ENCODE data around the gene HOXA7. TPM values are rescaled to one million over a fixed set of nuclear protein-coding genes. Genes with fewer than 3 reads are reported as not detected.
A peak's percentile ranks its signal among the peaks of the same experiment; 100 is the strongest.

HOXA7 gene
- polyA plus RNA-seq, 3 donors = 24.8 to 27.6 (median 26.1) TPM

- DNase-seq (ENCODE audit: low read depth in 3 of 3, low spot score in 2 of 3) = no peak
Measured at GRCh38 chr7:27149842-27150567, 6.5 kb downstream of the HOXA7 start.

GRCh38 chr7:27148756-27149641, 7.5 kb downstream of the HOXA7 start:
- DNase-seq (ENCODE audit: low read depth in 3 of 3, low spot score in 2 of 3) = no peak

GRCh38 chr7:27148031-27148755, 8.3 kb downstream of the HOXA7 start:
- DNase-seq (ENCODE audit: low read depth in 3 of 3, low spot score in 2 of 3) = no peak

GRCh38 chr7:27147199-27148030, 9.1 kb downstream of the HOXA7 start, which contains the start of gene HOXA6:
HOXA6 (minus strand) TSS chr7:27147774; CDS start chr7:27147749, 25 bp downstream.
- no peak for DNase-seq (ENCODE audit: low read depth in 3 of 3, low spot score in 2 of 3)

GRCh38 chr7:27146491-27147198, 9.8 kb downstream of the HOXA7 start:
- no peak for DNase-seq (ENCODE audit: low read depth in 3 of 3, low spot score in 2 of 3)

- no peak for DNase-seq (ENCODE audit: low read depth in 3 of 3, low spot score in 2 of 3)
Measured at GRCh38 chr7:27145914-27146412, 10.5 kb downstream of the HOXA7 start.

GRCh38 chr7:27145165-27145913, 11.1 kb downstream of the HOXA7 start:
- no peak for DNase-seq (ENCODE audit: low read depth in 3 of 3, low spot score in 2 of 3)

GRCh38 chr7:27144781-27145164, 11.7 kb downstream of the HOXA7 start:
- no peak for DNase-seq (ENCODE audit: low read depth in 3 of 3, low spot score in 2 of 3)

- DNase-seq (ENCODE audit: low read depth in 3 of 3, low spot score in 2 of 3) = no peak
Measured at GRCh38 chr7:27143950-27144780, 12.3 kb downstream of the HOXA7 start.

- peak in 2 of 3 donors; percentile 87 to 90 for DNase-seq (ENCODE audit: low read depth in 3 of 3, low spot score in 2 of 3)
Measured at GRCh38 chr7:27143023-27143949, 13.2 kb downstream of the HOXA7 start, which contains the start of gene HOXA5. HOXA5 (minus strand) TSS chr7:27143681; CDS start chr7:27143607, 74 bp downstream.

GRCh38 chr7:27142580-27143022, 13.9 kb downstream of the HOXA7 start:
- no peak for DNase-seq (ENCODE audit: low read depth in 3 of 3, low spot score in 2 of 3)

- no peak for DNase-seq (ENCODE audit: low read depth in 3 of 3, low spot score in 2 of 3)
Measured at GRCh38 chr7:27141923-27142579, 14.4 kb downstream of the HOXA7 start.

- DNase-seq (ENCODE audit: low read depth in 3 of 3, low spot score in 2 of 3) = no peak
Measured at GRCh38 chr7:27141137-27141922, 15.1 kb downstream of the HOXA7 start.

GRCh38 chr7:27140126-27140857, 16.2 kb downstream of the HOXA7 start:
- no peak for DNase-seq (ENCODE audit: low read depth in 3 of 3, low spot score in 2 of 3)
